Fibroblast of villous mesenchyme (primary cell): ENCODE data around the gene CANT1. TPM values are rescaled to one million over a fixed set of nuclear protein-coding genes. Genes with fewer than 3 reads are reported as not detected.

Experiments used
- DNase-seq: peaks from one replicate; pipeline ENCODE4 v3.0.0-alpha.2; 2010; ENCODE audit warnings: low read depth
- H3K4me3 ChIP-seq: 2 replicates; pipeline ENCODE4 v1.5.1; 2011; ENCODE audit warnings: low read depth, mild to moderate bottlenecking, low read length
- total RNA-seq: library from RNA; depleted of rRNA; stranded (reverse); fragments of >200 nt; gene quantifications from 2 replicates; pipeline ENCODE4 v1.2.3, GENCODE V29; 2012
- TF ChIP-seq, protein P1 (sequence below): IDR thresholded peaks from 2 replicates; pipeline ENCODE4 v1.5.1; 2012; ENCODE audit warnings: low read depth, mild to moderate bottlenecking, low read length; ENCODE audit not compliant: insufficient read depth

Gene CANT1
- total RNA-seq, 1 donor = 63.9 TPM

DNA sequence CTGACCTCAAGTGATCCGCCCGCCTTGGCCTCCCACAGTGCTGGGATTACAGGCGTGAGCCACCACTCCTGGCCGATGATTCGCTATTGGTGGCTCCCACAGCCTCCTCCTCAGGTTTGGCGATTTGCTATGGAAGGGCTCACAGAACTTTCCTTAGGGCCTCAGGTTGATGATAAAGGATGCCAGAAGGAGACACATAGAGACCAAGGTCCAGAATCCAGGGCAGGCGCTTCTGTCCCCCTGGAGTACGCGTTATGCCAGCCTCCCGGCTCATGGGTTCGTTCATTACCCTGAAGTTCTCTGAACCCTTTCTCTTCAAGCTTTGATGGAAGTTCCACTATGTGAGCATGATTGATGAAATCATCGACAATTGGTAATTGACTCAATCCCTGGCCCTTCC, 49.8 kb downstream of the CANT1 start:
- TF ChIP-seq, protein P1, sequence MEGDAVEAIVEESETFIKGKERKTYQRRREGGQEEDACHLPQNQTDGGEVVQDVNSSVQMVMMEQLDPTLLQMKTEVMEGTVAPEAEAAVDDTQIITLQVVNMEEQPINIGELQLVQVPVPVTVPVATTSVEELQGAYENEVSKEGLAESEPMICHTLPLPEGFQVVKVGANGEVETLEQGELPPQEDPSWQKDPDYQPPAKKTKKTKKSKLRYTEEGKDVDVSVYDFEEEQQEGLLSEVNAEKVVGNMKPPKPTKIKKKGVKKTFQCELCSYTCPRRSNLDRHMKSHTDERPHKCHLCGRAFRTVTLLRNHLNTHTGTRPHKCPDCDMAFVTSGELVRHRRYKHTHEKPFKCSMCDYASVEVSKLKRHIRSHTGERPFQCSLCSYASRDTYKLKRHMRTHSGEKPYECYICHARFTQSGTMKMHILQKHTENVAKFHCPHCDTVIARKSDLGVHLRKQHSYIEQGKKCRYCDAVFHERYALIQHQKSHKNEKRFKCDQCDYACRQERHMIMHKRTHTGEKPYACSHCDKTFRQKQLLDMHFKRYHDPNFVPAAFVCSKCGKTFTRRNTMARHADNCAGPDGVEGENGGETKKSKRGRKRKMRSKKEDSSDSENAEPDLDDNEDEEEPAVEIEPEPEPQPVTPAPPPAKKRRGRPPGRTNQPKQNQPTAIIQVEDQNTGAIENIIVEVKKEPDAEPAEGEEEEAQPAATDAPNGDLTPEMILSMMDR = peak; percentile 15
- no peak overlapping the region for H3K4me3 ChIP-seq
- no peak for DNase-seq

DNA sequence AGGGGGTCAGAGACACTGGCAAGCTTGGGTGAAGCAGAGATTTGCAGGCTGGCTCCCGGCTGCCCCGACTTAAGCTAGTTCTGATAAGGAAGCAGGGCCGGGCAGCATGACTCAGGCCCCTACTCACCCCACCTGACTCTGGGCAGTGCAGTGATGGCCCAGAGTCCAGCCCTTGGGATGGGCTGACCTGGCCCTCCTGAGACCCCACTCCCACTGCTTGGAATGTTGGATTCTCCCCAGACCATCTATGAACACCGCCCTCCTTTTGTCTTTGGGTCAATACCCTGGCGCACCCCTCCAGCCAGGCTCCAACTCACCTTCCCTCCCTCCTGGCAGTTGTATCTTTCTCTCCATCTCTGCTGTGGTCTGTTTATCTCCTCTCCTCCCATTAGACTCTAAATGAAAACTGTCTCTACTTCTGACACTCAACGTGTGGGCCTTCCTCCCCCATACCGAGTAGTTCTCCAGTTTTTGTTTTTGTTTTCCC, 50.9 kb downstream of the CANT1 start:
- TF ChIP-seq, protein P1 = no peak
- DNase-seq = peak; percentile 75
- no peak overlapping the region for H3K4me3 ChIP-seq

DNA sequence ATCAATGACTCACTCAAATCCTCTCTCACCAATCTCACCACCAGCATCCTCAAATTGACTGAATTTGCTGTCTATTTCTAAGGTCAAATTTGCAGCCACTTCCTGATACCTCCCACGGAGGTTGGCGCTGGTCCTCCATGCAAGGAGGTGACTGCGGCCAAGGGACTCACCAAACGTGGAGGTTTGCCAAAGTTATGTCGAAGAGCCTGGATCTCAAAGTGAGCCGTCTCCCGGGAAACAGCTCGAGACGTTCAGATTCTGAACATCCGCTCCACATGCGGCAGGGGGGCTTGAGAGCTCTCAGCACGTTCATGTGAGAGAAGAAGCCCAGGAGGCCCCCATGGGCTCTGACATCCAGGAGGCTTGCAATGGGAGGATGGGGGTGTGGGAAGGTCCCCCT, 52.4 kb downstream of the CANT1 start:
- no peak for DNase-seq
- TF ChIP-seq, protein P1 = no peak
- H3K4me3 ChIP-seq = no peak overlapping the region

DNA sequence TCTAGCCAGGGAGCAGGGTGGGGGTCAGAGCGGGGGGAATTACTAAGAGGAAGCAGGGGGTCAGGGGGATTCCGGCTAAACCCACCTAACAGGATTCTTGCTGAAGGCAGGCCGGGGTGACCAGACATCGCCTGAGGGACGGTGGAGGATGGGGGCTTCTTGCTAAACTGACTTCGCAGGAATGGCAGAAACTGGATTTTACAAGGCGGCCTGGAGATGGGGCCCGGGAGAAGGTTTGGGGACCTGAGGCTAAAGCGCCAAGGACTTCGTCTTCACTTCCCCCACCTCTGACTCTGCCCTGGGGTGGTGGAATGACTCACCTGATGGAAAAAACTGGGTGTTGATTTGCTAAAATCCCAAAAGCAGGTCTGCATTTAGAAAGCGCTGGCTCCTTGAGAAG, 53.3 kb downstream of the CANT1 start:
- H3K4me3 ChIP-seq = no peak overlapping the region
- DNase-seq = no peak
- TF ChIP-seq, protein P1 = no peak

DNA sequence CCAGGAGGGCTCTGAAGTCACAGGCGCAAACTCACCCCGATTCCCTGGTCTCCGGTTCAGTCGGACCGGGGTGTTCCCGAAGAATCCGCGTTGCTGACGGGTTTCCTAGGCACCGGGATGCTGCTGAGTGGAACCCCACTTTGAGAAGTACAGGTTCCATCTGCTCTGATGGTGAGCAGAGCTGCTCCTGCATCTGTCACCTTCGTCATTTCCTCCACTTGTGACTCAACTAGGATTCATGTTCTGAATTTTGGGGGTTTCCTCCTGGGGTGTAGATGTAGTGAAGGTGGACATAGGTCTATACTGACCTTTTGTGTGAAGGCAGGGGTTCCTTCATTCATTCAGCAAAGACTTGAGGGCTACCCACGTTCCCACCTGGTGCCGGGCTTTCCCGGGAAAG, 54.9 kb downstream of the CANT1 start:
- H3K4me3 ChIP-seq = no peak overlapping the region
- DNase-seq = no peak
- TF ChIP-seq, protein P1 = no peak

DNA sequence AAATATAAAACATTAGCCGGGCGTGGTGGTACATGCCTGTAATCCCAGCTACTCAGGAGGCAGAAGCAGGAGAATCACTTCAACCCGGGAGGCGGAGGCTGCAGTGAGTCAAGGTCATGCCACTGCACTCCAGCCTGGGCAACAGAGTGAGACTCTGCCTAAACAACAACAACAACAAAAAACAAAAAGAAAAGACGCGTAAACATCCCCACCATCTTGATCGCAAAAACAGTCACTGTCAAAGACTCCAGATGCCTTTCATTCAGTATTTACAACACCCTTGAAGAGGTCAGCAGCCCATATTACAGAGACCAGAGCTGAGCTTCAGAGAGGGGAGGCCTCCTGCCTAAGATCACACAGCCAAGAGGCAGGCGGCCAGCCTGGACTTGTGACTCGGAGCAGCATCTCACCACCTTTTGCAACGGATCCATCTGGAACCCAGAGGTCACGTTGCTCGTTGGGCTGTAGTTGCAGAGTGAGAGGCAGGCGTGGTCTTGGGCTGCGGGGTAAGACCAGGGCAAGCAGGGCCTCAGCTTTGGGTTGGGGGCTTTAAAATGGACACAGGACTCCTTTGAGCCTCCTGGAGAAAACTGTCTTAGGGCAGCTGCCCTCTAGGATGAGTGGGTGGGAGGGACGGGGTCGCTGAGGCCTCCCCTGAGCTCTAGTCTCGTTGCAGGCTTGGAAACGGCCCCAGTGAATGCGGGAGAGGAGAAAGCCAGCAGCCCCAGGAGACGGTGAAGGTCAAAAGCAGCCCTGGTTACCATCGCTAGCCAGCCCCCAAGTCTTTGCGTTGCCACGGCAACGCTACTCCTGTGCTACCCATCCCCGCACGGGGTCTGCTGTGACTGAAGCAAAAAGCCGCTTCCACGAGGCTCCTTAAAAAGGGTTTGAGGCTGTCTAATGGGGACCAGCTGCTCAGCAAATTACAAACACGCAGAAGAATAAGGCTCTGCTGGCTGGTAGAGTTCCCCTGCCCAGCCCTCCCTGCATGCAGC, 55.9 kb downstream of the CANT1 start:
- no peak overlapping the region for H3K4me3 ChIP-seq
- DNase-seq = peak; percentile 56

More for the DNA sequence above, 55.9 kb downstream of the CANT1 start:
- TF ChIP-seq, protein P1 = no peak
